GM20000 (cell line): ENCODE results near the gene SLC26A2.

Experiments used
- DNase-seq: peaks from one replicate; pipeline ENCODE4 v3.0.0; 2012; ENCODE audit warnings: low spot score
- CTCF ChIP-seq: IDR thresholded peaks from 2 replicates; pipeline ENCODE4 v1.5.1; 2012; ENCODE audit warnings: mild to moderate bottlenecking, control low read depth; ENCODE audit errors: extremely low read depth, missing control alignments

Gene SLC26A2

GRCh38 chr5:149959406-149960236, 937 bp upstream of the SLC26A2 start:
- TF ChIP-seq CTCF = peak; percentile 49
- DNase-seq = peak; percentile 63

GRCh38 chr5:149961186-149961685, 678 bp downstream of the SLC26A2 start:
- no peak for TF ChIP-seq CTCF
- DNase-seq = no peak

- no peak for DNase-seq
- TF ChIP-seq CTCF = peak; percentile 20
Observed at GRCh38 chr5:149961957-149962409, 1.4 kb downstream of the SLC26A2 start.

- no peak for DNase-seq
- TF ChIP-seq CTCF = no peak
Observed at GRCh38 chr5:149962601-149963300, 2.2 kb downstream of the SLC26A2 start.

- no peak for TF ChIP-seq CTCF
Observed at GRCh38 chr5:149963729-149964128, 3.2 kb downstream of the SLC26A2 start.

GRCh38 chr5:149966946-149967345, 6.4 kb downstream of the SLC26A2 start:
- DNase-seq = no peak
- no peak for TF ChIP-seq CTCF

More at GRCh38 chr5:149963729-149964128, 3.2 kb downstream of the SLC26A2 start:
- DNase-seq = no peak
